ENCODE measurements around the gene LOXHD1.

LOXHD1 gene

GRCh38 chr18:46439037-46439436 lies 218.0 kb downstream of the LOXHD1 start:
- DNase-seq, result no peak

DNA sequence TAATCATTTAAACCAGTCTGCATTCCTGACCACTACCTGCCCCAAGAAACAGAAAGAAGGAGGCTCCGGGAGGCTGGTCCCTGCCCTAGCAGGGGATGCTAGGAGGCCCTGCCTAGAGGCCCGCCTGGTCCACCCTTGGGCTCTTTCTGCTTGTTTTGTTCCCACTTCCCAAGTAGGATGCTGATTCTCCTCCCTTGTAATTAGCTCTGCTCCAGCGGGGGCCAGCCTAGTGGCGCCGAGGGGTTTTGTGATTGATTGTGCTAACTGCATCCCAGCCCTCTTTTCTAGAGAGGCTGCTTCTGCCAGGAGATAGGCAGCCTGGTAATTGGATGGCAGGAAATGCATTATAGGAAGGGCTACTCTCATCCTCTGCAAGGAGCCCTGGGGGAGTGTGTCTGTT lies 220.0 kb downstream of the LOXHD1 start:
- DNase-seq, result no peak

DNA sequence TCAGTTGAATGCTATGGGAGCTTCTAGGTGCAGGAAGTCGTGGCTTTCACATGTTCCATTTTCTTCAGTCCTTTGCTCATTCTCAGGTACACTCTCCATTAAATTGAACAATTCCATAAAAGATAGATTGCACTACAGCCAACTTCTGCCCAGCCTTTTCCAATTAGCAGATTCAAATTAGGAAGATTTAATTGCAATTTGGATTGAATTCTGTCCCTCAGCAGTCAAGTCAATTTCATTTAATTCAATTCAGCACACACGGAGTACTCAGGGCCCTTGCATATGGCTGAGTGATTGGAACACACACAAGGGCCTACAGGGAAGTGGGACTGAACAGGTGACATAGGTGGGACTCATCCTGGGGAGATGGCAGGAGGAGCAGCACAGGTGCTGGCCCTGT lies 220.4 kb downstream of the LOXHD1 start:
- DNase-seq, result no peak

DNA sequence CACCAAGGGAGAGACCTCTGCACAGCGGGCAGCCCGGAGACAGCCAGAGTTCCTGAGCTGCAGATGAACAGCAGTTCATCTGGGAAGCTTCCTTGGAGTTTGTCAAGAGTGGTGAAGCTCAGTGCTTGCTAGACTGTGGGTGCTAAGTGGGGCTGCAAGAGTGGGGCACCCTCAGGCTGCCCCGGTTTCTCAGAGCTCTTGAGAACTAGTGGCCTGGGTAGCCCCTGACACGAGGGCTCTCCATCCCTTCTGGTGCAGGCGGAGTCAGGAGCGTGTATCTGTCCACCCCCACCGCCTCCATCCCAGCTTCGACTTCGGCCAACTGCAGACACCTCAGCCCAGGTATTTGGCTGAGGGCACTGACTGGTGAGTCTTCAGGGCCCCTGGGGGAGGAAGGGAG lies 222.0 kb downstream of the LOXHD1 start:
- DNase-seq, result no peak

DNA sequence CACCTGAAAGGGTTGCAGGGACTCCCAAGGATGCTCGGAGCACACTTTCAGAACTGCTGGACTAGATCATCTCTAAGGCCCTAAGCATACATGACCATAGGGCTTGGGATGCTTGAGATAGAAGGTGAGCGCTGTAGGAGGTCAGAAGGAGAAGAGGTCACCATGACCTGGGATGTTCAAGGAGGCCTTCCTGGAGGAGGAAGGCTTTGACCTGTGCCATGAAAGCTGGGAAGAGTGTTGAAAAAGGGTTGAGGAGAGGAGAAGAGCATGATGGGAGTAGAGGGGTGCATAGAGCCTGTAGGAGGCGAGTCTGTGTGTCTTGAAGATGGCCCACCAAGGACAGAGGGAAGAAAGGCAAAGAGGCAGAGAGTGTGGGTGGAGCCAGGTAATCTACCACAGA lies 222.4 kb downstream of the LOXHD1 start:
- DNase-seq, result no peak

DNA sequence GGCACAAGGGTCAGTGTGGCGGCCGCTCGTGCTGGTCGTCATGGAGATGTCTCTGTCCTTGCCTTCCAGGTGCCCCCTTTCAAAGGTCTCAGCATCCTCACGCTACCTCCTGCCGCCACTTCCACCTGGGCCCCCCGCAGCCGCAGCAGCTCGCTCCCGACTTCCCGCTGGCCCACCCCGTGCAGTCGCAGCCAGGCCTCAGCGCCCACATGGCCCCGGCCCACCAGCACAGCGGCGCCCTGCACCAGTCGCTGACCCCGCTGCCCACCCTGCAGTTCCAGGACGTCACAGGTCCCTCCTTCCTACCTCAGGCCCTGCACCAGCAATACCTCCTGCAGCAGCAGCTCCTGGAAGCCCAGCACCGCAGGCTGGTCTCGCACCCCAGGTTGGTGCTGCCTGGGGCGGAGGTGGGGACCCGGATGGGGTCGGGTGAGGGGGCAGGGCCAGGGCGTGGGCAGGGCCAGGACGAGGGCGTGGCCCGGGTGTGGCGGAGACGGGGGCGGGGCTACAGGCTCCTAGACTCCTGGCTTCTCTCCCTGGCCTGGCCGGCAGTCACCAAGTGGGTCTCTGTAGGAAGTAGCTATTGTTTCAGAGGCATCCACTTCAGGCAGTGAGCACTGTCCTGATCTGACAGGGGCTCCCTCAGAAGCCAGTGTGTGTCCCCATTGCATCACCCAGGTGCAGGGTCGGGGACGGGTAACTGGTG lies 223.7 kb downstream of the LOXHD1 start:
- no peak for DNase-seq

GRCh38 chr18:46431522-46432171 lies 225.4 kb downstream of the LOXHD1 start:
- no peak for DNase-seq

DNA sequence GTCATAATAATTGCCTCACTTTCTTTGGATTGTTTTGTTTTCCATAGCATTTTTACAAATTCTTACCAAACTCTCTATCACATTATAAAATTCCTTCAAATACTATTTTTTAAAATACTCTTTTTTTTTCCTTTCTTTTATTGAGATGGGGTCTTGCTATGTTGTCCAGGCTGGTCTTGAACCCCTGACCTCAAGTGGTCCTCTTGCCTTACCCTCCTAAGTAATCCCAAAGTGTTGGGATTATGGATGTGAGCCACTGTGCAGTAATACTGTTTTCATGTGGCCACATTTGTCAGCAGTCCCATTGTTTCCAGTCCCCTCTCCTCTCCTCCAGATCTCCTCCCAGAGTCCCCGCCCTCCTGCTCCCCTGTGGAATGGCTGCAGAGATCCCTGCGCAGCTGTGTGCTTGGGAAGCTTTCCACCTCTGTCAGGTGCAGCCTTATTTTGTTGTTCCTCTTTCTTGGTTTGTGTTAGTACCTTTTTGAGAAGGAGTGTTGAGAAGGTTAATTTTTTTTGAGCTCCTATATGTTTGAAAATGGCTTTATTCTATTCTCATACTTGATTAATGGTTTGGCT lies 227.3 kb downstream of the LOXHD1 start:
- no peak for DNase-seq

GRCh38 chr18:46429130-46429529 lies 227.9 kb downstream of the LOXHD1 start:
- DNase-seq, result no peak

DNA sequence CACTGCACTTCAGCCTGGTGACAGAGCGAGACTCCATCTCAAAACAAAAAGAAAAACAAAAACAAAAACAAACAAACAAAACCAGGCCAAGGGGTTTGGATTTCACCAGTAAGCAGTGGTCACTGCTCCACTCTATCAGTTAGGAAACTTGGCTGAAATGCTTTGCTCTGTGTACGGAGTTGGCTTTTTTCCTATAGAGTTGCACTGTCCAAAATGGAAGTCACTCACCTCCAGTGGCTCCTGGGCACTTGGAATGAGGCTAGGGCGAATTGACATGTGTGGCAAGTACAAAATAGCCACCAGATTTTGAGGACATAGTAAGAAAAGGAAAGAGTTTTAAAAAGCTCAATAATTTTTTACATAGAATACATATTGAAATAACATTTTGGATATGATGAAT lies 228.7 kb downstream of the LOXHD1 start:
- DNase-seq, result no peak

DNA sequence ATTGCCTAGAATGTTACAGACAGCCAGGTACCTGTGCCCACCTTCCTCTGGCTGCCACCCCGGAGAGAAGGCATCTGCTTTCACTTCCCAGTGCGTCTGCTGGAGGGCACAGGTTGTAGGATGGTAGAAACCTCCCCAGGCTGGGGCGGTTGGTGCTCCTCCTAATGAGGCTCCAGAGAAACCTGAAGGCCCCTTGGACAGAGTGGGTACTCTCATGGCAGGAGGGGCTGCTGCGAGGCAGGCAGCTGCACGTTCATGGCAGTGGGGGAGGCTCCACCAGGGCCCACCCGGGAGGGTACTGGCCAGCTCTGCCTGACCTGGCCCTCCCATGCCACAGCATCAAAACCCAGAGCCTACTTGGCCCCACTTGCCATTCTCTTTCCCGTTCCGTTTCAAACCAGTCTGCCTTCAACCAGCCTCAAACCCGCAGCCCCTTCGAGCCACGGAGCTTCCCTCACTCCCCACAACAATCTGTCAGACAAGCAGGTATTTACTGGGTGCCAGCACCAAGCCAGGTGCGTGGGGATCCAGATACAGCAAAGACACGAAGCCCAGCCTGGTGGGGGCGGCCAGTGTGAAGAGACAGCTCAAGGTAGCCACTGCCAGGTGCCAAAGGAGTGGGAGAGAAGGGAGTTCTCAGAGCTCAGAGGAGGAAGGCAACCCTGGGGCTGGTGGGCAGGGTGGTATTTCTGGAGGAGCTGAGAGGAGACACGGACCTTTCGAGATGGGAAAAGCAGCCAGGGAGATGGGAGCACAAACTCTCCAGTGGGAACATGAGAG lies 229.6 kb downstream of the LOXHD1 start:
- no peak for DNase-seq
